HepG2 (cell line): ENCODE data around the gene STX4. TPM values are rescaled to one million over a fixed set of nuclear protein-coding genes. Genes with fewer than 3 reads are reported as not detected.

Experiments used
- FOXA3 ChIP-seq: IDR thresholded peaks from 2 replicates; pipeline ENCODE4 v1.6.1; 2016; ENCODE audit warnings: missing genetic modification reagents, missing compliant biosample characterization
- KAT2B ChIP-seq: fragments of 150-350 bp; IDR thresholded peaks from 2 replicates; pipeline ENCODE4 v1.6.1; 2014; ENCODE audit warnings: low read depth, low read length, borderline replicate concordance
- MBNL3 ChIP-seq: fragments of 250-450 bp; sonication (Bioruptor Pico); conservative IDR thresholded peaks from 2 replicates; pipeline ENCODE4 v1.8.0; 2022; ENCODE audit warnings: mild to moderate bottlenecking, inconsistent platforms
- NFE2L2 ChIP-seq: fragments of 150-350 bp; IDR thresholded peaks from 2 replicates; pipeline ENCODE4 v1.6.1; 2014; ENCODE audit warnings: low read length
- NFYB ChIP-seq: sonication (generic); formaldehyde crosslinking; IDR thresholded peaks from 2 replicates; pipeline ENCODE4 v1.4.0; 2020; ENCODE audit warnings: missing genetic modification reagents
- RBFOX2 ChIP-seq: fragments of 200-400 bp; formaldehyde crosslinking; IDR thresholded peaks from 2 replicates; pipeline ENCODE4 v1.6.1; 2017; ENCODE audit warnings: low read depth, mild to moderate bottlenecking, low read length
- SETDB1 ChIP-seq: sonication (generic); formaldehyde crosslinking; IDR thresholded peaks from 2 replicates; pipeline ENCODE4 v1.5.1; 2020; ENCODE audit warnings: missing genetic modification reagents, mild to moderate bottlenecking, borderline replicate concordance
- ZC3H13 ChIP-seq: sonication (generic); formaldehyde crosslinking; IDR thresholded peaks from 2 replicates; pipeline ENCODE4 v1.8.1; 2023; ENCODE audit warnings: mild to moderate bottlenecking, missing genetic modification reagents, moderate library complexity
- ZNF569 ChIP-seq: sonication (generic); formaldehyde crosslinking; IDR thresholded peaks from 2 replicates; pipeline ENCODE4 v1.5.0; 2020; ENCODE audit warnings: mild to moderate bottlenecking, missing genetic modification reagents, moderate library complexity, borderline replicate concordance
- ZNF776 ChIP-seq: sonication (generic); formaldehyde crosslinking; IDR thresholded peaks from 2 replicates; pipeline ENCODE4 v1.4.0; 2020; ENCODE audit warnings: mild to moderate bottlenecking, missing genetic modification reagents
- polyA plus RNA-seq, 8 experiments: library from polyadenylated mRNA; depleted of rRNA in 3 of 8; stranded (reverse) in 7 of 8; unstranded in 1 of 8; fragments of >200 nt; fragmentation: Illumina TruSeq in 4 of 8; extraction: Trizol in 4 of 8; gene quantifications; 2 replicates each; pipeline versions ENCODE4 v1.2.1 to v1.2.3, GENCODE V29; 2011 to 2016; ENCODE audit warnings: low read depth in 4 of 8, missing spikeins in 1 of 8, mixed read lengths in 1 of 8; ENCODE audit not compliant: insufficient read depth in 1 of 8
- total RNA-seq, 5 experiments: library from RNA; depleted of rRNA; stranded (reverse); fragments of >200 nt; fragmentation: Illumina TruSeq; extraction: Trizol; gene quantifications; 2 replicates each; pipeline ENCODE4 v1.2.3, GENCODE V29; 2016; ENCODE audit warnings: low read depth in 1 of 5
- TF ChIP-seq, protein P1 (sequence below): sonication (generic); formaldehyde crosslinking; IDR thresholded peaks from 2 replicates; pipeline ENCODE4 v1.8.0; 2022; ENCODE audit warnings: low read depth, missing genetic modification reagents
- TF ChIP-seq, protein P2 (sequence below): sonication (generic); formaldehyde crosslinking; IDR thresholded peaks from 2 replicates; pipeline ENCODE4 v1.8.0; 2022; ENCODE audit warnings: mild to moderate bottlenecking, missing genetic modification reagents, borderline replicate concordance
- TF ChIP-seq, protein P3 (sequence below), 2 experiments: fragments of 450-650 bp in 1 of 2; sonication (generic) in 1 of 2; formaldehyde crosslinking; IDR thresholded peaks; 2 replicates each; pipeline versions ENCODE4 v1.5.0 to v1.8.0; 2020 to 2022; ENCODE audit warnings: mild to moderate bottlenecking in 1 of 2, missing genetic modification reagents in 1 of 2
- TF ChIP-seq, protein P4 (sequence below): sonication (generic); IDR thresholded peaks from 2 replicates; pipeline ENCODE4 v1.6.1; 2016; ENCODE audit warnings: low read depth, borderline replicate concordance

STX4 gene
- total and polyA plus RNA-seq, 2 of the 13 experiments (the other 11 are each of a cell fraction or from before 2014, with no cell fraction given) = 29.2 to 34.6 TPM

DNA sequence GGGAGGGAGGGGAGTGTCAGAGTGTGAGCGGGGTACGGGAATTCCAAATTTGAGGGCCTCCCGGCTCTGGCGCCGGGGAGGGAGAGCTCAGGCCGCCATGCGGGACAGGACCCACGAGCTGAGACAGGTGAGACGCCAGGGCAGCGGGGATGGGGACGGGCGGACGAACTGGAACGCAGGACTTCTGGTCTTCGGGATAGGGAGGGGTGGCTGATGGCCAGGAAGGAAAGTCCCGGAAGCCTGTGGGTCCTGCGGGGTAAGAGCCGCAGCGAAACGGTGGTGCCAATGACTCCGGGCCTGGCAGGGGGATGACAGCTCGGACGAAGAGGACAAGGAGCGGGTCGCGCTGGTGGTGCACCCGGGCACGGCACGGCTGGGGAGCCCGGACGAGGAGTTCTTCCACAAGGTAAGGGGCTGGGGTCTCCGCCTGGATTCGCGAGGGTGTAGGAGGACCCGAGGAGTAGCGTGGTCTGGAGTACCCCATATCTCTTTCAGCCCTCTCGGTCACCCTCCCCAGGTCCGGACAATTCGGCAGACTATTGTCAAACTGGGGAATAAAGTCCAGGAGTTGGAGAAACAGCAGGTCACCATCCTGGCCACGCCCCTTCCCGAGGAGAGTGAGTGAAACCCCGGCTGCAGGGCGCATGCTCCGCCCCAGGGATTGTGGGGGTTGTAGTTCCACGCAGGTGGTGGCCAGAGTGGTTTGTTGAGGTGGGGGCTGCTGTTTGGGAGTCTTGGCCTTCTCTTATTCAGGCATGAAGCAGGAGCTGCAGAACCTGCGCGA is 543 bp downstream of the STX4 start (continued):
- TF ChIP-seq, protein P1, sequence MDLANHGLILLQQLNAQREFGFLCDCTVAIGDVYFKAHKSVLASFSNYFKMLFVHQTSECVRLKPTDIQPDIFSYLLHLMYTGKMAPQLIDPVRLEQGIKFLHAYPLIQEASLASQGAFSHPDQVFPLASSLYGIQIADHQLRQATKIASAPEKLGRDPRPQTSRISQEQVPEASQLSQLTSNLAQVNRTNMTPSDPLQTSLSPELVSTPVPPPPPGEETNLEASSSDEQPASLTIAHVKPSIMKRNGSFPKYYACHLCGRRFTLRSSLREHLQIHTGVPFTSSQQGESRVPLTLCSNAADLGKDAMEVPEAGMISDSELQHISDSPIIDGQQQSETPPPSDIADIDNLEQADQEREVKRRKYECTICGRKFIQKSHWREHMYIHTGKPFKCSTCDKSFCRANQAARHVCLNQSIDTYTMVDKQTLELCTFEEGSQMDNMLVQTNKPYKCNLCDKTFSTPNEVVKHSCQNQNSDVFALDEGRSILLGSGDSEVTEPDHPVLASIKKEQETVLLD (CRISPR knock-in tag) = no peak
- TF ChIP-seq KAT2B (no peak), MBNL3 (no peak), NFE2L2 (no peak), ZNF569 (CRISPR knock-in tag) (no peak), ZC3H13 (CRISPR knock-in tag) (peak; percentile 37; the same call in 1 of the 2 replicates), SETDB1 (CRISPR knock-in tag) (no peak), ZNF776 (CRISPR knock-in tag) (0 out of 2 replicates have a peak, but pooled peaks have one; percentile 35), FOXA3 (CRISPR knock-in tag) (peak; percentile 15; the same call in 1 of the 2 replicates), RBFOX2 (peak; percentile 75; the same call in 1 of the 2 replicates), NFYB (no peak)
- TF ChIP-seq, protein P2, sequence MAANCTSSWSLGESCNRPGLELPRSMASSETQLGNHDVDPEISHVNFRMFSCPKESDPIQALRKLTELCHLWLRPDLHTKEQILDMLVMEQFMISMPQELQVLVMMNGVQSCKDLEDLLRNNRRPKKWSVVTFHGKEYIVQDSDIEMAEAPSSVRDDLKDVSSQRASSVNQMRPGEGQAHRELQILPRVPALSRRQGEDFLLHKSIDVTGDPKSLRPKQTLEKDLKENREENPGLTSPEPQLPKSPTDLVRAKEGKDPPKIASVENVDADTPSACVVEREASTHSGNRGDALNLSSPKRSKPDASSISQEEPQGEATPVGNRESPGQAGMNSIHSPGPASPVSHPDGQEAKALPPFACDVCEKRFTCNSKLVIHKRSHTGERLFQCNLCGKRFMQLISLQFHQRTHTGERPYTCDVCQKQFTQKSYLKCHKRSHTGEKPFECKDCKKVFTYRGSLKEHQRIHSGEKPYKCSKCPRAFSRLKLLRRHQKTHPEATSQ (CRISPR knock-in tag) = no peak
- TF ChIP-seq, protein P3, sequence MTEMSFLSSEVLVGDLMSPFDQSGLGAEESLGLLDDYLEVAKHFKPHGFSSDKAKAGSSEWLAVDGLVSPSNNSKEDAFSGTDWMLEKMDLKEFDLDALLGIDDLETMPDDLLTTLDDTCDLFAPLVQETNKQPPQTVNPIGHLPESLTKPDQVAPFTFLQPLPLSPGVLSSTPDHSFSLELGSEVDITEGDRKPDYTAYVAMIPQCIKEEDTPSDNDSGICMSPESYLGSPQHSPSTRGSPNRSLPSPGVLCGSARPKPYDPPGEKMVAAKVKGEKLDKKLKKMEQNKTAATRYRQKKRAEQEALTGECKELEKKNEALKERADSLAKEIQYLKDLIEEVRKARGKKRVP (CRISPR knock-in tag; IDR thresholded peaks at IDR 0.05) = no peak
- TF ChIP-seq, protein P4, sequence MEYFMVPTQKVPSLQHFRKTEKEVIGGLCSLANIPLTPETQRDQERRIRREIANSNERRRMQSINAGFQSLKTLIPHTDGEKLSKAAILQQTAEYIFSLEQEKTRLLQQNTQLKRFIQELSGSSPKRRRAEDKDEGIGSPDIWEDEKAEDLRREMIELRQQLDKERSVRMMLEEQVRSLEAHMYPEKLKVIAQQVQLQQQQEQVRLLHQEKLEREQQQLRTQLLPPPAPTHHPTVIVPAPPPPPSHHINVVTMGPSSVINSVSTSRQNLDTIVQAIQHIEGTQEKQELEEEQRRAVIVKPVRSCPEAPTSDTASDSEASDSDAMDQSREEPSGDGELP = peak; percentile 8; the same call in 1 of the 2 replicates
